Measurements from ENCODE around the gene ARHGEF1.

Gene ARHGEF1

DNA sequence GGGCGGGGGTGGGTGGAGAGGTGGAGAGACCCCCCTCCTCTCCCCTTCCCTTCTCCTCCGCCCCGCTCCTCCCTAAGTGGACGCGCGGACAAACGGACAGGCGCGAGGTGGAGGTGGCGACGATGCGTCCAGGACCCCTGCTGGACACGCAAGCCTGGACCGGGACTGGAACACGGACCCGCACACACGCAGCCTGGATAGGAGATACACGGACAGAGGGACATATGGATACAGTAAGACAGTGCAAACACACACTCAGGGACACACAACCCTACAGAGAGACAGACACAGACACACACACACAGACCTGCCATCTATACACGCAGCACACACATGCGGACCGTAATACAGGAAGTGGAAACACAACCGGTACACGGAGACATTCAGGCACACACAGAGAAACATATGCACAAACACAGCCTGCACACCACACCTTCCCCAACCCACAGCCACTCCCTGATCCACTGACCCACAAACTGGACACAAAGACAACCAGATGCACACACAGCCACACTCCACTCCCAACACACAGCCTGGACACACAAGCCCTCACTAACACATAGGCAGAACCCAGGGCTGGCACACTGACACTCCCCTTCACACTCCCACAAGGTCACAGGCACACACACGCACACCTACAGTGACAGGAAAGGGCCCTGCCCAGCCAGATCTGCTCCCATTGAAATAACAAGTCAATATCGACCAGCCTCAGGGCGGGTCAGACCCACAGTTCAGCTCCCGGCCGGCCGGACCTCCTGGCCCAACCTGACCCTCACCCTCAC is 46.0 kb downstream of the ARHGEF1 start (continued):
- TF ChIP-seq, protein P1, sequence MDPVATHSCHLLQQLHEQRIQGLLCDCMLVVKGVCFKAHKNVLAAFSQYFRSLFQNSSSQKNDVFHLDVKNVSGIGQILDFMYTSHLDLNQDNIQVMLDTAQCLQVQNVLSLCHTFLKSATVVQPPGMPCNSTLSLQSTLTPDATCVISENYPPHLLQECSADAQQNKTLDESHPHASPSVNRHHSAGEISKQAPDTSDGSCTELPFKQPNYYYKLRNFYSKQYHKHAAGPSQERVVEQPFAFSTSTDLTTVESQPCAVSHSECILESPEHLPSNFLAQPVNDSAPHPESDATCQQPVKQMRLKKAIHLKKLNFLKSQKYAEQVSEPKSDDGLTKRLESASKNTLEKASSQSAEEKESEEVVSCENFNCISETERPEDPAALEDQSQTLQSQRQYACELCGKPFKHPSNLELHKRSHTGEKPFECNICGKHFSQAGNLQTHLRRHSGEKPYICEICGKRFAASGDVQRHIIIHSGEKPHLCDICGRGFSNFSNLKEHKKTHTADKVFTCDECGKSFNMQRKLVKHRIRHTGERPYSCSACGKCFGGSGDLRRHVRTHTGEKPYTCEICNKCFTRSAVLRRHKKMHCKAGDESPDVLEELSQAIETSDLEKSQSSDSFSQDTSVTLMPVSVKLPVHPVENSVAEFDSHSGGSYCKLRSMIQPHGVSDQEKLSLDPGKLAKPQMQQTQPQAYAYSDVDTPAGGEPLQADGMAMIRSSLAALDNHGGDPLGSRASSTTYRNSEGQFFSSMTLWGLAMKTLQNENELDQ (tag by site-specific recombination; IDR thresholded peaks at IDR 0.05; ENCODE audit: low read depth): no peak
- TF ChIP-seq ZNF777 (tag by site-specific recombination; IDR thresholded peaks at IDR 0.05; ENCODE audit: borderline replicate concordance) (peak; percentile 55), SCRT1 (tag by site-specific recombination; IDR thresholded peaks at IDR 0.05; ENCODE audit: borderline replicate concordance) (0 out of 2 replicates have a peak, but pooled peaks have one; percentile 9), KLF9 (tag by site-specific recombination; IDR thresholded peaks at IDR 0.05; ENCODE audit: low read depth) (peak; percentile 71), ZNF501 (tag by site-specific recombination; IDR thresholded peaks at IDR 0.05) (peak; percentile 33; the same call in 1 of the 2 replicates), ZNF2 (tag by site-specific recombination; IDR thresholded peaks at IDR 0.05) (peak; percentile 87), KLF1 (tag by site-specific recombination; IDR thresholded peaks at IDR 0.05) (peak; percentile 86), ZFP37 (tag by site-specific recombination; IDR thresholded peaks at IDR 0.05) (peak; percentile 51; the same call in 1 of the 2 replicates), YY2 (tag by site-specific recombination; IDR thresholded peaks at IDR 0.05) (peak; percentile 66), ZNF155 (tag by site-specific recombination; IDR thresholded peaks at IDR 0.05) (0 out of 2 replicates have a peak, but pooled peaks have one; percentile 24), ZNF654 (tag by site-specific recombination; IDR thresholded peaks at IDR 0.05; ENCODE audit: low read depth) (no peak), ZNF585B (tag by site-specific recombination; IDR thresholded peaks at IDR 0.05) (no peak), SP3 (tag by site-specific recombination; IDR thresholded peaks at IDR 0.05) (peak; percentile 38; the same call in 1 of the 2 replicates), EGR2 (tag by site-specific recombination; IDR thresholded peaks at IDR 0.05; ENCODE audit: low read depth) (peak; percentile 89), WT1 (tag by site-specific recombination; IDR thresholded peaks at IDR 0.05) (peak; percentile 41; the same call in 1 of the 2 replicates), ZNF791 (tag by site-specific recombination; IDR thresholded peaks at IDR 0.05) (0 out of 2 replicates have a peak, but pooled peaks have one; percentile 10), SP2 (tag by site-specific recombination; IDR thresholded peaks at IDR 0.05) (peak; percentile 11; the same call in 1 of the 2 replicates), ZNF600 (tag by site-specific recombination; IDR thresholded peaks at IDR 0.05) (peak; percentile 92), REPIN1 (tag by site-specific recombination; IDR thresholded peaks at IDR 0.05; ENCODE audit: low read depth) (peak; percentile 84; the same call in 1 of the 2 replicates), ZNF843 (tag by site-specific recombination; IDR thresholded peaks at IDR 0.05) (peak; percentile 33; the same call in 1 of the 2 replicates)
- TF ChIP-seq, protein P2, sequence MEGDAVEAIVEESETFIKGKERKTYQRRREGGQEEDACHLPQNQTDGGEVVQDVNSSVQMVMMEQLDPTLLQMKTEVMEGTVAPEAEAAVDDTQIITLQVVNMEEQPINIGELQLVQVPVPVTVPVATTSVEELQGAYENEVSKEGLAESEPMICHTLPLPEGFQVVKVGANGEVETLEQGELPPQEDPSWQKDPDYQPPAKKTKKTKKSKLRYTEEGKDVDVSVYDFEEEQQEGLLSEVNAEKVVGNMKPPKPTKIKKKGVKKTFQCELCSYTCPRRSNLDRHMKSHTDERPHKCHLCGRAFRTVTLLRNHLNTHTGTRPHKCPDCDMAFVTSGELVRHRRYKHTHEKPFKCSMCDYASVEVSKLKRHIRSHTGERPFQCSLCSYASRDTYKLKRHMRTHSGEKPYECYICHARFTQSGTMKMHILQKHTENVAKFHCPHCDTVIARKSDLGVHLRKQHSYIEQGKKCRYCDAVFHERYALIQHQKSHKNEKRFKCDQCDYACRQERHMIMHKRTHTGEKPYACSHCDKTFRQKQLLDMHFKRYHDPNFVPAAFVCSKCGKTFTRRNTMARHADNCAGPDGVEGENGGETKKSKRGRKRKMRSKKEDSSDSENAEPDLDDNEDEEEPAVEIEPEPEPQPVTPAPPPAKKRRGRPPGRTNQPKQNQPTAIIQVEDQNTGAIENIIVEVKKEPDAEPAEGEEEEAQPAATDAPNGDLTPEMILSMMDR (tag by site-specific recombination; IDR thresholded peaks at IDR 0.05): peak; percentile 69
- TF ChIP-seq, protein P3, sequence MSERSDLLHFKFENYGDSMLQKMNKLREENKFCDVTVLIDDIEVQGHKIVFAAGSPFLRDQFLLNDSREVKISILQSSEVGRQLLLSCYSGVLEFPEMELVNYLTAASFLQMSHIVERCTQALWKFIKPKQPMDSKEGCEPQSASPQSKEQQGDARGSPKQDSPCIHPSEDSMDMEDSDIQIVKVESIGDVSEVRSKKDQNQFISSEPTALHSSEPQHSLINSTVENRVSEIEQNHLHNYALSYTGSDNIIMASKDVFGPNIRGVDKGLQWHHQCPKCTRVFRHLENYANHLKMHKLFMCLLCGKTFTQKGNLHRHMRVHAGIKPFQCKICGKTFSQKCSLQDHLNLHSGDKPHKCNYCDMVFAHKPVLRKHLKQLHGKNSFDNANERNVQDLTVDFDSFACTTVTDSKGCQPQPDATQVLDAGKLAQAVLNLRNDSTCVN (tag by site-specific recombination; optimal IDR thresholded peaks at IDR 0.05): peak; percentile 45
- TF ChIP-seq, protein P4, sequence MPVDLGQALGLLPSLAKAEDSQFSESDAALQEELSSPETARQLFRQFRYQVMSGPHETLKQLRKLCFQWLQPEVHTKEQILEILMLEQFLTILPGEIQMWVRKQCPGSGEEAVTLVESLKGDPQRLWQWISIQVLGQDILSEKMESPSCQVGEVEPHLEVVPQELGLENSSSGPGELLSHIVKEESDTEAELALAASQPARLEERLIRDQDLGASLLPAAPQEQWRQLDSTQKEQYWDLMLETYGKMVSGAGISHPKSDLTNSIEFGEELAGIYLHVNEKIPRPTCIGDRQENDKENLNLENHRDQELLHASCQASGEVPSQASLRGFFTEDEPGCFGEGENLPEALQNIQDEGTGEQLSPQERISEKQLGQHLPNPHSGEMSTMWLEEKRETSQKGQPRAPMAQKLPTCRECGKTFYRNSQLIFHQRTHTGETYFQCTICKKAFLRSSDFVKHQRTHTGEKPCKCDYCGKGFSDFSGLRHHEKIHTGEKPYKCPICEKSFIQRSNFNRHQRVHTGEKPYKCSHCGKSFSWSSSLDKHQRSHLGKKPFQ (tag by site-specific recombination; IDR thresholded peaks at IDR 0.05): peak; percentile 76; the same call in 1 of the 2 replicates
- TF ChIP-seq, protein P5, sequence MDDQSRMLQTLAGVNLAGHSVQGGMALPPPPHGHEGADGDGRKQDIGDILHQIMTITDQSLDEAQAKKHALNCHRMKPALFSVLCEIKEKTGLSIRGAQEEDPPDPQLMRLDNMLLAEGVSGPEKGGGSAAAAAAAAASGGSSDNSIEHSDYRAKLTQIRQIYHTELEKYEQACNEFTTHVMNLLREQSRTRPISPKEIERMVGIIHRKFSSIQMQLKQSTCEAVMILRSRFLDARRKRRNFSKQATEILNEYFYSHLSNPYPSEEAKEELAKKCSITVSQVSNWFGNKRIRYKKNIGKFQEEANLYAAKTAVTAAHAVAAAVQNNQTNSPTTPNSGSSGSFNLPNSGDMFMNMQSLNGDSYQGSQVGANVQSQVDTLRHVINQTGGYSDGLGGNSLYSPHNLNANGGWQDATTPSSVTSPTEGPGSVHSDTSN (CRISPR knock-in tag; IDR thresholded peaks at IDR 0.05): no peak
- TF ChIP-seq, protein P6, sequence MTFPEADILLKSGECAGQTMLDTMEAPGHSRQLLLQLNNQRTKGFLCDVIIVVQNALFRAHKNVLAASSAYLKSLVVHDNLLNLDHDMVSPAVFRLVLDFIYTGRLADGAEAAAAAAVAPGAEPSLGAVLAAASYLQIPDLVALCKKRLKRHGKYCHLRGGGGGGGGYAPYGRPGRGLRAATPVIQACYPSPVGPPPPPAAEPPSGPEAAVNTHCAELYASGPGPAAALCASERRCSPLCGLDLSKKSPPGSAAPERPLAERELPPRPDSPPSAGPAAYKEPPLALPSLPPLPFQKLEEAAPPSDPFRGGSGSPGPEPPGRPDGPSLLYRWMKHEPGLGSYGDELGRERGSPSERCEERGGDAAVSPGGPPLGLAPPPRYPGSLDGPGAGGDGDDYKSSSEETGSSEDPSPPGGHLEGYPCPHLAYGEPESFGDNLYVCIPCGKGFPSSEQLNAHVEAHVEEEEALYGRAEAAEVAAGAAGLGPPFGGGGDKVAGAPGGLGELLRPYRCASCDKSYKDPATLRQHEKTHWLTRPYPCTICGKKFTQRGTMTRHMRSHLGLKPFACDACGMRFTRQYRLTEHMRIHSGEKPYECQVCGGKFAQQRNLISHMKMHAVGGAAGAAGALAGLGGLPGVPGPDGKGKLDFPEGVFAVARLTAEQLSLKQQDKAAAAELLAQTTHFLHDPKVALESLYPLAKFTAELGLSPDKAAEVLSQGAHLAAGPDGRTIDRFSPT (tag by site-specific recombination; IDR thresholded peaks at IDR 0.05): peak; percentile 23; the same call in 1 of the 2 replicates
- TF ChIP-seq, protein P7, sequence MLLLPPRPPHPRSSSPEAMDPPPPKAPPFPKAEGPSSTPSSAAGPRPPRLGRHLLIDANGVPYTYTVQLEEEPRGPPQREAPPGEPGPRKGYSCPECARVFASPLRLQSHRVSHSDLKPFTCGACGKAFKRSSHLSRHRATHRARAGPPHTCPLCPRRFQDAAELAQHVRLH (tag by site-specific recombination; IDR thresholded peaks at IDR 0.05): peak; percentile 45; the same call in 1 of the 2 replicates
